ENCODE results near the gene LDLRAD3.

The LDLRAD3 gene

DNA sequence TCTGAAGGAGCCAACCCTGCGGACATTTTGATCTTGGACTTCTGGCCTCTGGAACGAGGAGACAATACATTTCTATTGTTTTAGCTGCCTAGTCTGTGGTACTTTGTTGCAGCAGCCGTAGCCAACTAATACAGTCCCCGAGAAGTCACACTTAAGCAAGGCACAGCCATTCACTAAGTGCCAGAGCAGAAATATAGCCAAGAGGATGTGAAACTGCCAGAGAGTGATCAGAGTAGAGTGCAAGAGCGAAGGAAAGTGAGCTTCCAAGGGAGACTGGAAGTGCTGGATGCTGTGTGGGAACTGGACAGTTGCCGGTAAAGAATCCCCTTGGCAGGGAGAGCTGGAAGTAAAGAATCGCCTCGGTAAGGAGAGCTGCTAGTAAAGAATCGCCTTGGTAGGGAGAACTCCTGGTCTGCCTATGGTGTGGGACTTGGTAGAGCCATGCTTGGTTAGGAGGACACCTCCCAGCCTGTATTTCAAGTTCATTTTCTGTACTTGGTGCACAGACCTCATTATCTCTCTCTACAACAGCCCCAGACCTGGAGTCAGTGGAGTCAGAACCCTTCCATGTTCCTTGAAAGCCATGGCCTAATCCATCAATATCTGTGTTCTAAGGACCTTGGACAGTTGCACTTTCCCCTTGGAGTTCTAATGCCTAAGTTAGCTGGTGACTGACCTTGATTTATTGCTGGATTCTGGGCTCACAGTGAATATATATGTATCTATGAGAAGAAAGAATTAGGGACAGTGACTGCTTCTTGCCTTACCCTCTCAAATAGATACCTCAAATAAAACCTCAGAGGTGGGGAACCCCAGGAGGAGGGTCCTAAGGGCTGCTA lies 162.1 kb downstream of the LDLRAD3 start:
- ChIA-PET POLR2A (interaction anchor here (1.3 kb wide), 1 partner anchor 11 kb away, joined by 3 read pairs; no protein-coding TSS in a partner anchor), CTCF (no interaction called here)
- TF ChIP-seq HDGF (IDR thresholded peaks at IDR 0.05; ENCODE audit: borderline replicate concordance) (no peak), SP1 (IDR thresholded peaks at IDR 0.05) (no peak), BHLHE40 (IDR thresholded peaks at IDR 0.05; ENCODE audit: borderline replicate concordance) (no peak), FOXK2 (IDR thresholded peaks at IDR 0.05) (no peak), CTBP1 (IDR thresholded peaks at IDR 0.05; ENCODE audit: borderline replicate concordance) (no peak), L3MBTL2 (conservative IDR thresholded peaks at IDR 0.05) (no peak), LEF1 (IDR thresholded peaks at IDR 0.05; ENCODE audit: borderline replicate concordance) (no peak), ELF4 (IDR thresholded peaks at IDR 0.05) (no peak), TARDBP (IDR thresholded peaks at IDR 0.05) (no peak), NFRKB (IDR thresholded peaks at IDR 0.05) (no peak), SUZ12 (IDR thresholded peaks at IDR 0.05) (no peak), ZNF384 (IDR thresholded peaks at IDR 0.05) (no peak), ARNT (IDR thresholded peaks at IDR 0.05) (no peak), FOXM1 (IDR thresholded peaks at IDR 0.05; ENCODE audit: borderline replicate concordance) (no peak), FOXA1 (IDR thresholded peaks at IDR 0.05) (no peak)
- TF ChIP-seq, protein P1, sequence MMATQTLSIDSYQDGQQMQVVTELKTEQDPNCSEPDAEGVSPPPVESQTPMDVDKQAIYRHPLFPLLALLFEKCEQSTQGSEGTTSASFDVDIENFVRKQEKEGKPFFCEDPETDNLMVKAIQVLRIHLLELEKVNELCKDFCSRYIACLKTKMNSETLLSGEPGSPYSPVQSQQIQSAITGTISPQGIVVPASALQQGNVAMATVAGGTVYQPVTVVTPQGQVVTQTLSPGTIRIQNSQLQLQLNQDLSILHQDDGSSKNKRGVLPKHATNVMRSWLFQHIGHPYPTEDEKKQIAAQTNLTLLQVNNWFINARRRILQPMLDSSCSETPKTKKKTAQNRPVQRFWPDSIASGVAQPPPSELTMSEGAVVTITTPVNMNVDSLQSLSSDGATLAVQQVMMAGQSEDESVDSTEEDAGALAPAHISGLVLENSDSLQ (IDR thresholded peaks at IDR 0.05): no peak
- DNase-seq (ENCODE audit: extremely low spot score): no peak

DNA sequence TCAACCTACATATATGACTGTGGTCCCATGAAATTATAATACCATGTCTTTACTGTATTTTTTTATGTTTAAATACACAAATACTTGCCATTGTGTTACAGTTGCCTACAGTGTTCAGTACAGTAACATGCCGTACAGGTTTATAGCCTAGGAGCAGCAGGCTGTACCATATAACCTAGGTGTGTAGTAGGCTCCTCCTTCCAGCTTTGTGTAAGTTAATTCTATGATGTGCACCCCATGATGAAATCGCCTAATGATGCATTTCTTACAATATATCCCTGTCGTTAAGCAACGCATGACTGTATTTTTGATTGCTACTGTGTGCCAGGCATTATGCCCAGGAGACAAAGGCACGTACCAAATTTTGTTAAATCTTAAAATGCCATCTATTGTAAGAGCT lies 163.7 kb downstream of the LDLRAD3 start:
- TF ChIP-seq HDGF (IDR thresholded peaks at IDR 0.05; ENCODE audit: borderline replicate concordance) (no peak), FOXA1 (IDR thresholded peaks at IDR 0.05) (no peak), SP1 (IDR thresholded peaks at IDR 0.05) (no peak)
- CTCF ChIA-PET: no interaction called here
- DNase-seq (ENCODE audit: extremely low spot score): no peak
- POLR2A ChIA-PET: no interaction called here

DNA sequence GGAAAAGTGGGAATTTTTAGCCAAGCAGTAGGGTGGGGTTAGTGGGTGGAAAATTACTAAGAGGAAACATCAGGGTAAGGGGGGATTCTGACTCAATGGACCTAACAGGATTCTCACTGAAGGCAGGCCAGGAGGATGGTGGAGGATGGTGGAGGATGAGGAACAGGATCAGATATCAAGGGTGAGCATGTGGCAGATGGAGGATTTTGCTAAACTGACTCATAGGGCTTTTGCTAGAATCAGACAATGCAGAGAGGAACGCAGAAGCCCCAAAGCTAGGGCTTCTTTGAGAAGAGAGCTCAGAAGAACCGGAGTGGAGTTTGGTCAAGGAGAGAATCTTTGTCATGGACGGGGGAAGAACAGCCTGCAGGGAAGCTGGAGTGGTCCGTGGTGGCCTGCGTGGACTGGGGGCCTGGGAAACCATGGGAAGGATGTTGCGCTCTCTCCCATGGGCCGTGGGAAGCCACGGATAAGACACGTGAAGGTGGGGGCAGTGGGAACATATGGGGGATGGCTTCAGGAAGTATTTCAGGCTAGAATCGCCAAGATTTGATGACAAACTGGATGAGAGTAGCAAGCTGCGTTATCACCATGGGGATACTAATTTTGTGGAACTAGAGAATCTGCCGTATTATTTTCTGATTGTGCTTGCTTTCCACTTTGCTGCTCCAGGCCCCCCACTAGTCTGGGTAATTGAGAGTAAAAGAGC lies 165.2 kb downstream of the LDLRAD3 start:
- POLR2A ChIA-PET: no interaction called here

DNA sequence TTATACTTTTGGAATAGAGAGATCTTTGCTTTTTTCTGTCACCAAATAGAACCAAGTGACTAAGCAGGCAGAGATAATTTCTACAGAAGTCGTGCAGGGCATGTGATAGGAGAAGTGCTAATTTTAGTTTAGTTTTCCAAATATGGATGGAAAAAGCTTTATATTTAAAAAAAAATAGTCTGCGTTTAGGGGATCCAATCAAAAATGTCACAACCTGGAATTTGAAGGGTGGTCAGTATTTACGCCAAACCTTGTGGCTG lies 165.7 kb downstream of the LDLRAD3 start:
- ChIA-PET POLR2A (no interaction called here), CTCF (no interaction called here)

More for the DNA sequence above, 165.2 kb downstream of the LDLRAD3 start:
- no peak for TF ChIP-seq TARDBP (IDR thresholded peaks at IDR 0.05)
- no peak for TF ChIP-seq SUZ12 (IDR thresholded peaks at IDR 0.05)
- TF ChIP-seq ELF4 (IDR thresholded peaks at IDR 0.05): no peak
- no peak for TF ChIP-seq ZNF384 (IDR thresholded peaks at IDR 0.05)
- TF ChIP-seq LEF1 (IDR thresholded peaks at IDR 0.05; ENCODE audit: borderline replicate concordance): no peak
- no peak for DNase-seq (ENCODE audit: extremely low spot score)
- CTCF ChIA-PET: interaction anchor here (0.7 kb wide), 1 partner anchor 88 kb away, joined by 3 read pairs; no protein-coding TSS in a partner anchor

DNA sequence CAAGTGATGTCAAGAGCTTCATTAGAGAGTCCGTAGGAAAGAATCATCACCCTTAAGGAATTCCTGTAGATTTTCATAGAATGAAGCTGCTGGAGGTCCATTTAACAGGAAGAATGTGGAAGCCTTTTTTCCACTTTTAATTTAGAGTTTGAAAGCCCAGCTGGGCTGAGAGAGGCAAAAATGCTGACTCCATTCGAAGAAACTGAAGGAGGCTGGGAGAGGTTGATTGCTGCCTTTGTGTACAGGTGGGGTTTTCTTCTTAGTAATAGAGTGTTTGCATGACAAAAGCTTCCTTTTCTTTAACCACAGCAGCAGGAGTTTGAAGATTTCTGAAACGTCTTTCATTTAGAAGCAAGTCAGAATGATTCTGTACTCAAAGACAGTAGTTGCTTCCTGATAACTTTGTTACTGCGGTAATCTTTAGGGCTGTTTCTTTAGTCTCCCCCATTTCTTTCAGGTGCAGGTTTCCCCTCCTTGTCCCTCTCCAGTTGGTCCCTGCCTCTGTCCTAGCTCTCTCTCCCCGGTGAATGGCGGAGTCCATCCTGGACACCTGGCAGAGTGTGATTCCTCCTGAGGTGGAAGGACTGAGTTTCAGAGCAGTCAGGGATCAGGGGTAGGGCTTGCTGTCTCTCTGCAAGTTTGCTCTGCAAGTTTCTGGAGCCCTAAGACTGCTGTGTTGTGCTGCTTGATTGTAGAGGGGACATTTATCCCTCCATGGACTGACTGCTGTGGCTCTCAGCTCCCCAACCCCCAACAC lies 166.2 kb downstream of the LDLRAD3 start:
- ChIA-PET POLR2A (no interaction called here), CTCF (no interaction called here)

More for the DNA sequence above, 165.7 kb downstream of the LDLRAD3 start:
- TF ChIP-seq BHLHE40 (IDR thresholded peaks at IDR 0.05; ENCODE audit: borderline replicate concordance): no peak
- TF ChIP-seq, protein P1 (IDR thresholded peaks at IDR 0.05): no peak
- no peak for TF ChIP-seq SUZ12 (IDR thresholded peaks at IDR 0.05)
- TF ChIP-seq NFRKB (IDR thresholded peaks at IDR 0.05): no peak
- TF ChIP-seq LEF1 (IDR thresholded peaks at IDR 0.05; ENCODE audit: borderline replicate concordance): no peak
- no peak for TF ChIP-seq ARNT (IDR thresholded peaks at IDR 0.05)
- no peak for TF ChIP-seq FOXK2 (IDR thresholded peaks at IDR 0.05)
- no peak for TF ChIP-seq TARDBP (IDR thresholded peaks at IDR 0.05)
- no peak for TF ChIP-seq HDGF (IDR thresholded peaks at IDR 0.05; ENCODE audit: borderline replicate concordance)
- no peak for TF ChIP-seq ZNF384 (IDR thresholded peaks at IDR 0.05)
- TF ChIP-seq L3MBTL2 (conservative IDR thresholded peaks at IDR 0.05): no peak
- TF ChIP-seq CTBP1 (IDR thresholded peaks at IDR 0.05; ENCODE audit: borderline replicate concordance): no peak
- no peak for TF ChIP-seq ELF4 (IDR thresholded peaks at IDR 0.05)
- no peak for TF ChIP-seq FOXM1 (IDR thresholded peaks at IDR 0.05; ENCODE audit: borderline replicate concordance)
- DNase-seq (ENCODE audit: extremely low spot score): no peak

More for the DNA sequence above, 166.2 kb downstream of the LDLRAD3 start:
- DNase-seq (ENCODE audit: extremely low spot score): no peak
- TF ChIP-seq L3MBTL2 (conservative IDR thresholded peaks at IDR 0.05) (no peak), CTBP1 (IDR thresholded peaks at IDR 0.05; ENCODE audit: borderline replicate concordance) (no peak), FOXK2 (IDR thresholded peaks at IDR 0.05) (no peak), SP1 (IDR thresholded peaks at IDR 0.05) (no peak), BHLHE40 (IDR thresholded peaks at IDR 0.05; ENCODE audit: borderline replicate concordance) (no peak), FOXA1 (IDR thresholded peaks at IDR 0.05) (no peak), SUZ12 (IDR thresholded peaks at IDR 0.05) (no peak), ARNT (IDR thresholded peaks at IDR 0.05) (no peak), ELF4 (IDR thresholded peaks at IDR 0.05) (no peak), NFRKB (IDR thresholded peaks at IDR 0.05) (no peak), ZNF384 (IDR thresholded peaks at IDR 0.05) (no peak), TARDBP (IDR thresholded peaks at IDR 0.05) (no peak), FOXM1 (IDR thresholded peaks at IDR 0.05; ENCODE audit: borderline replicate concordance) (no peak), LEF1 (IDR thresholded peaks at IDR 0.05; ENCODE audit: borderline replicate concordance) (no peak), HDGF (IDR thresholded peaks at IDR 0.05; ENCODE audit: borderline replicate concordance) (no peak)
- TF ChIP-seq, protein P1 (IDR thresholded peaks at IDR 0.05): no peak

All from HEK293T (cell line).